Astrocyte (in vitro differentiated cells and primary cell): ENCODE measurements around the gene MUC5AC. TPM values are rescaled to one million over a fixed set of nuclear protein-coding genes. Genes with fewer than 3 reads are reported as not detected.

Experiments
- DNase-seq: peaks from one replicate; pipeline ENCODE4 v3.0.0-alpha.2; 2010; ENCODE audit warnings: low read depth
- FAIRE-seq: peaks from 2 replicates; lab custom pipeline; 2011; peaks lifted over from hg19 to GRCh38; lab: Jason Lieb, UNC
- H2AFZ ChIP-seq: 2 replicates; pipeline ENCODE4 v1.6.0; 2012; ENCODE audit warnings: low read depth, low read length, inconsistent platforms
- H3K27ac ChIP-seq: 2 replicates; pipeline ENCODE4 v1.5.1; 2011; ENCODE audit warnings: low read depth, low read length, inconsistent platforms
- H3K27me3 ChIP-seq: 2 replicates; pipeline ENCODE4 v1.6.0; 2011; ENCODE audit warnings: low read length, inconsistent platforms; ENCODE audit not compliant: insufficient read depth
- H3K36me3 ChIP-seq: 2 replicates; pipeline ENCODE4 v1.5.1; 2011; ENCODE audit warnings: low read length, inconsistent platforms; ENCODE audit not compliant: insufficient read depth
- H3K4me1 ChIP-seq: 2 replicates; pipeline ENCODE4 v1.5.1; 2011; ENCODE audit warnings: low read length, inconsistent platforms; ENCODE audit not compliant: insufficient read depth
- H3K4me2 ChIP-seq: 2 replicates; pipeline ENCODE4 v1.6.0; 2012; ENCODE audit warnings: low read length, inconsistent platforms
- H3K4me3 ChIP-seq: 2 replicates; pipeline ENCODE4 v1.5.1; 2011; ENCODE audit warnings: low read depth, mild to moderate bottlenecking, low read length, inconsistent platforms; ENCODE audit not compliant: insufficient read depth
- H3K79me2 ChIP-seq: 2 replicates; pipeline ENCODE4 v1.6.0; 2012; ENCODE audit warnings: mild to moderate bottlenecking, low read length, inconsistent platforms; ENCODE audit not compliant: insufficient read depth
- H3K9ac ChIP-seq: 2 replicates; pipeline ENCODE4 v1.6.0; 2012; ENCODE audit warnings: mild to moderate bottlenecking, low read length, inconsistent platforms
- H3K9me3 ChIP-seq: 2 replicates; pipeline ENCODE4 v1.5.1; 2012; ENCODE audit warnings: low read depth, mild to moderate bottlenecking, low read length, inconsistent platforms; ENCODE audit not compliant: insufficient read depth
- H4K20me1 ChIP-seq: 2 replicates; pipeline ENCODE4 v1.6.0; 2012; ENCODE audit warnings: low read length, inconsistent platforms; ENCODE audit not compliant: insufficient read depth
- H3K27ac Mint-ChIP-seq: one replicate; pipeline ENCODE4 v1.8.0; 2021; ENCODE audit warnings: mild to moderate bottlenecking, mixed read lengths; ENCODE audit not compliant: unreplicated experiment
- H3K27me3 Mint-ChIP-seq: one replicate; pipeline ENCODE4 v1.8.0; 2021; ENCODE audit warnings: low read depth, mixed read lengths; ENCODE audit not compliant: unreplicated experiment
- H3K36me3 Mint-ChIP-seq: one replicate; pipeline ENCODE4 v1.8.0; 2021; ENCODE audit warnings: low read depth, mixed read lengths; ENCODE audit not compliant: unreplicated experiment
- H3K4me1 Mint-ChIP-seq: one replicate; pipeline ENCODE4 v1.8.0; 2021; ENCODE audit warnings: low read depth, mixed read lengths; ENCODE audit not compliant: unreplicated experiment
- H3K4me3 Mint-ChIP-seq: one replicate; pipeline ENCODE4 v1.8.0; 2021; ENCODE audit warnings: mild to moderate bottlenecking, moderate library complexity, mixed read lengths; ENCODE audit not compliant: unreplicated experiment
- H3K9me3 Mint-ChIP-seq: one replicate; pipeline ENCODE4 v1.8.0; 2021; ENCODE audit warnings: mild to moderate bottlenecking, mixed read lengths; ENCODE audit not compliant: unreplicated experiment
- EZH2 ChIP-seq: IDR thresholded peaks from 2 replicates; pipeline ENCODE4 v1.6.1; 2012; ENCODE audit warnings: mild to moderate bottlenecking, low read length, inconsistent platforms; ENCODE audit not compliant: insufficient read depth
- total RNA-seq: library from RNA; stranded (reverse); gene quantifications from 2 replicates; pipeline ENCODE4 v1.2.1, GENCODE V29; 2021
- TF ChIP-seq, protein P1 (sequence below): IDR thresholded peaks from 2 replicates; pipeline ENCODE4 v1.5.1; 2011; ENCODE audit warnings: low read depth, mild to moderate bottlenecking, inconsistent platforms, low read length, moderate library complexity; ENCODE audit not compliant: insufficient read depth

The MUC5AC gene
- total RNA-seq, 1 donor from 2014 or later, result not detected

- no peaks in the 10 kb centered on the region for H4K20me1 ChIP-seq
- no peaks in the 10 kb centered on the region for H3K4me1 ChIP-seq
- DNase-seq, result no peak
- H3K4me3 ChIP-seq, result no peak overlapping the region
- no peaks in the 10 kb centered on the region for H3K27me3 ChIP-seq
- FAIRE-seq, result no peak
- H3K4me3 Mint-ChIP-seq, result no peak overlapping the region
- peaks cover 8% of the 10 kb centered on the region for H3K9me3 Mint-ChIP-seq
- H2AFZ ChIP-seq, result no peak overlapping the region
- no peaks in the 10 kb centered on the region for H3K4me1 Mint-ChIP-seq
- H3K27ac ChIP-seq, result no peak overlapping the region
- no peaks in the 10 kb centered on the region for H3K36me3 ChIP-seq
- TF ChIP-seq, protein P1, sequence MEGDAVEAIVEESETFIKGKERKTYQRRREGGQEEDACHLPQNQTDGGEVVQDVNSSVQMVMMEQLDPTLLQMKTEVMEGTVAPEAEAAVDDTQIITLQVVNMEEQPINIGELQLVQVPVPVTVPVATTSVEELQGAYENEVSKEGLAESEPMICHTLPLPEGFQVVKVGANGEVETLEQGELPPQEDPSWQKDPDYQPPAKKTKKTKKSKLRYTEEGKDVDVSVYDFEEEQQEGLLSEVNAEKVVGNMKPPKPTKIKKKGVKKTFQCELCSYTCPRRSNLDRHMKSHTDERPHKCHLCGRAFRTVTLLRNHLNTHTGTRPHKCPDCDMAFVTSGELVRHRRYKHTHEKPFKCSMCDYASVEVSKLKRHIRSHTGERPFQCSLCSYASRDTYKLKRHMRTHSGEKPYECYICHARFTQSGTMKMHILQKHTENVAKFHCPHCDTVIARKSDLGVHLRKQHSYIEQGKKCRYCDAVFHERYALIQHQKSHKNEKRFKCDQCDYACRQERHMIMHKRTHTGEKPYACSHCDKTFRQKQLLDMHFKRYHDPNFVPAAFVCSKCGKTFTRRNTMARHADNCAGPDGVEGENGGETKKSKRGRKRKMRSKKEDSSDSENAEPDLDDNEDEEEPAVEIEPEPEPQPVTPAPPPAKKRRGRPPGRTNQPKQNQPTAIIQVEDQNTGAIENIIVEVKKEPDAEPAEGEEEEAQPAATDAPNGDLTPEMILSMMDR, result no peak
- no peak for TF ChIP-seq EZH2
- H3K4me2 ChIP-seq, result no peak overlapping the region
- peaks cover 23% of the 10 kb centered on the region for H3K27me3 Mint-ChIP-seq
- H3K36me3 Mint-ChIP-seq, result no peaks in the 10 kb centered on the region
- H3K27ac Mint-ChIP-seq, result no peak overlapping the region
- H3K9me3 ChIP-seq, result no peaks in the 10 kb centered on the region
- H3K79me2 ChIP-seq, result no peaks in the 10 kb centered on the region
- H3K9ac ChIP-seq, result no peak overlapping the region
These were observed 7.7 kb downstream of the MUC5AC start for GRCh38 chr11:1165256-1166041.

DNA sequence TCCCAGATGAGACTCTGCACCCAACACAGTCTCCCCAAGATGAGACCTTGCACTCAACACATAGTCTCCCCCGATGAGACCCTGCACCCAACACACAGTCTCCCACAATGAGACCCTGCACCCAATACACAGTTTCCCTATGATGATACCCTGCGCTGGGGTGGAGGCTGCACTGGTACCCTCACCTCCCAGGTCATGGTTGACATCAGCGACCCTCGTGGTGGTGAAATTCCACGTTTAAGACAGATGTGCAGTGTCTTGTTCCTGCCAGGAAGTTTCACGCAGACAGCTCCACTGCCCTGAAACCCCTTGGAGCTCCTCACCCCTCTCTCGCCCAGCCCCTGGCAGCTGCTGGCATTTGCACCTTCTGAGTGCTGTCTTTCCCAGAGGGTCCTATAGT is 9.5 kb downstream of the MUC5AC start:
- H3K36me3 Mint-ChIP-seq, result no peaks in the 10 kb centered on the region
- H3K36me3 ChIP-seq, result no peaks in the 10 kb centered on the region
- no peak overlapping the region for H3K27ac Mint-ChIP-seq
- H3K27me3 ChIP-seq, result no peaks in the 10 kb centered on the region
- H3K4me1 Mint-ChIP-seq, result no peaks in the 10 kb centered on the region
- H3K27ac ChIP-seq, result no peak overlapping the region
- no peaks in the 10 kb centered on the region for H3K4me1 ChIP-seq
- no peaks in the 10 kb centered on the region for H3K9me3 ChIP-seq
- no peak overlapping the region for H3K4me2 ChIP-seq
- no peak overlapping the region for H3K4me3 ChIP-seq
- H3K9me3 Mint-ChIP-seq, result peaks cover 10% of the 10 kb centered on the region
- H3K4me3 Mint-ChIP-seq, result no peak overlapping the region
- H3K79me2 ChIP-seq, result no peaks in the 10 kb centered on the region
- no peaks in the 10 kb centered on the region for H4K20me1 ChIP-seq
- TF ChIP-seq, protein P1, result no peak
- no peak for TF ChIP-seq EZH2
- no peak for FAIRE-seq
- H3K9ac ChIP-seq, result no peak overlapping the region
- DNase-seq, result no peak
- no peak overlapping the region for H2AFZ ChIP-seq
- peaks cover 20% of the 10 kb centered on the region for H3K27me3 Mint-ChIP-seq

DNA sequence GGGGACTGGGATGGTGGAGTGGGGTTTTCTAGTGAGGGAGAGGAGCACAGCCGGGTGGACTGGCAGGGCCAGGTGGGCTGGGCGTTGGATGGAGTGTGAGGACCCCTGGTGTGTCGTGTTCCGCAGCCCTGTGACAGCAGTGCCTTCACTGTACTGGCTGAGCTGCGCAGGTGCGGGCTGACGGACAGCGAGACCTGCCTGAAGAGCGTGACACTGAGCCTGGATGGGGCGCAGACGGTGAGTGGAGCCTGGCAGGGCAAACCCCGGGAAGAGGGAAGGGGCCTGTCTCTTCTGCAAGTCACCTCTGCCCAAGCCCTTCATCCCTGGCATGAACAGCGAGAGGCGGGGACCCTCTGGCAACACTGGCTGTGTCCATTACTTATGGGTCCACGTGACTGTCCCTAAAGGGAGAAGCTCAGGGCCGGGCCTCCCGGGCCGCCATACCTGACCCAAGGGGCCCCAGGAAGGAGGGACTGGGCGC is 10.0 kb downstream of the MUC5AC start:
- Histone ChIP-seq H3K79me2 (no peaks in the 10 kb centered on the region), H3K9me3 (no peaks in the 10 kb centered on the region), H3K27ac (no peak overlapping the region), H3K4me1 (no peaks in the 10 kb centered on the region), H2AFZ (no peak overlapping the region), H3K36me3 (no peaks in the 10 kb centered on the region), H3K4me3 (no peak overlapping the region), H3K27me3 (no peaks in the 10 kb centered on the region), H3K4me2 (no peak overlapping the region), H3K9ac (no peak overlapping the region), H4K20me1 (no peaks in the 10 kb centered on the region)
- no peak for DNase-seq
- Mint-ChIP-seq H3K4me3 (no peak overlapping the region), H3K36me3 (no peaks in the 10 kb centered on the region), H3K27ac (no peak overlapping the region), H3K27me3 (peaks cover 15% of the 10 kb centered on the region), H3K9me3 (peaks cover 10% of the 10 kb centered on the region), H3K4me1 (no peaks in the 10 kb centered on the region)
- no peak for TF ChIP-seq EZH2
- TF ChIP-seq, protein P1, result no peak
- no peak for FAIRE-seq
